ENCODE results near the gene WDFY2.

The WDFY2 gene

GRCh38 chr13:51803422-51804294, 219.4 kb downstream of the WDFY2 start, which contains the start of gene DHRS12:
Gene DHRS12 (minus strand): TSS chr13:51804163. CDS start chr13:51799659, 4,504 bp downstream.
- DNase-seq: peak; percentile 76 to 81

DNA sequence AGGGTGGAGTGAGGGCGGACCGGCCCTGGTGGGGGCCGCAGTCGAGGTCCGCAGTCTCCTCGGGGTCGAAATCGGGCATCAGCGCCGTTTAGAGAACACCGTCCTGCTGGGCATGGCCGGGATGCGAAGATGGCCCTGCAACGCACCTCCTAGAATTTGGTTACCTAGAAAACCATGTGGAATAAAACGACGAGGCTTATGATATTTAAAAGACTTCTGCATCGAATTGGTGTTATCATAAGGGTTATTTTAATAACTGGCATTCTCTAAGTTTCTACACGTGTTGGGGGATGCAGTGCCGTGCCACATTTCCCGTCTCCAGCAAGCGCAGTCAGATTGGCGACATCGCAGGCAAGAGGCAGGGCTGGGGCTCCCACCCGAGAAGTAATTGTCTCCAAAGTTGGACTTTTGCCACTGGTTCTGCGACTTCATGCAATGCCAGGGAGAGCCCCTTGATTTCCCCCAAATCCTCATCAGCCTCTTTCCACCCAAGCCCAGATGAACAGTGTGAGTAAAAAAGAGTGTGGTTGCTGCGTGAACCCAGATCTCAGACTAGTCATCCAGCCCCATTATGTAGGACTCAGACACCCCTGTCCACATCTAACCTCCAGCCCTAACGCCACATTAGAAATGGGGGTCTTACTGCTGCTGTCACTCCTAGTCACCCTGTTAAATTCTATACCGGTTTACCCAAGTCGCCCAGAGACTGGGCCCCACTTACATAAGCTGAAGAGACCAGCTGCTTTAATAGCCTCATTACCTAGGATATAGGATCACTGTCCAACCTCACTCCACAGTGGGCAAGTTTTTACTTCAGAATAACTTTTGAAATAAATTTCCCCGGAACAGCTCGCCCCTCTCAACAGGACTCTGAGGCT, 220.3 kb downstream of the WDFY2 start:
- no peak for DNase-seq

GRCh38 chr13:51805313-51805712, 221.1 kb downstream of the WDFY2 start:
- DNase-seq: no peak

- no peak for DNase-seq
These were observed 221.7 kb downstream of the WDFY2 start for GRCh38 chr13:51805925-51806324.

- DNase-seq: no peak
These were observed 222.3 kb downstream of the WDFY2 start for GRCh38 chr13:51806566-51806965.

- no peak for DNase-seq
These were observed 222.8 kb downstream of the WDFY2 start for GRCh38 chr13:51807041-51807440.

GRCh38 chr13:51808811-51809210, 224.5 kb downstream of the WDFY2 start:
- no peak for DNase-seq

GRCh38 chr13:51811046-51811445, 226.8 kb downstream of the WDFY2 start:
- DNase-seq: peak; percentile 63 to 64

DNA sequence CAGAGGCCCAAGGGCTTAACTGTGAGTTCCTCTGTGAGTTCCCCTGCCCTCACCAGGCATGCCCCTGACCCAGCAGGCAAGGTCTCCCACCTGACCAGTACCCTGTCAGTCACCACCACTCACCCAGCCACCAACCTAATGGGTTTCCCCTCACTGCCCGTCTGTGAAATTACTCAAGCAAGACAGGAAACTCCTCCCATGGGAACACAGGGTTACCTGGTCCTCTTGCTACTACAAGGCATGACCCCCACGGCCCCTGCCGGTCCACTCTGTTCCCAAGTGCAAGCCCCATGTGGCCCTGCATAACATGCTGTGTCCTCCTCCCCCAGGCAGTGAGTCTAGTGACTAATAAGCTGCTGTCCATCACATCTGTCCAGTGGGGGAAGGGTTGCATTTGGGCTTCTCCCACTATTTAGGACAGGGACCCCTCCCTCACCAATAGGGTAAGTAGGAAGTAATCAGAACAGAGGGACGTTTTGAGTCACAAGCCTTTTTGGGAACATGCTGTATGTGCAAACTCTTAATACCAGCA, 227.7 kb downstream of the WDFY2 start:
- DNase-seq: no peak

GRCh38 chr13:51814071-51814470, 229.8 kb downstream of the WDFY2 start:
- no peak for DNase-seq

GRCh38 chr13:51814825-51815650, 230.8 kb downstream of the WDFY2 start:
- DNase-seq: peak; percentile 41 to 67

- DNase-seq: no peak
These were observed 231.6 kb downstream of the WDFY2 start for GRCh38 chr13:51815848-51816247.

DNA sequence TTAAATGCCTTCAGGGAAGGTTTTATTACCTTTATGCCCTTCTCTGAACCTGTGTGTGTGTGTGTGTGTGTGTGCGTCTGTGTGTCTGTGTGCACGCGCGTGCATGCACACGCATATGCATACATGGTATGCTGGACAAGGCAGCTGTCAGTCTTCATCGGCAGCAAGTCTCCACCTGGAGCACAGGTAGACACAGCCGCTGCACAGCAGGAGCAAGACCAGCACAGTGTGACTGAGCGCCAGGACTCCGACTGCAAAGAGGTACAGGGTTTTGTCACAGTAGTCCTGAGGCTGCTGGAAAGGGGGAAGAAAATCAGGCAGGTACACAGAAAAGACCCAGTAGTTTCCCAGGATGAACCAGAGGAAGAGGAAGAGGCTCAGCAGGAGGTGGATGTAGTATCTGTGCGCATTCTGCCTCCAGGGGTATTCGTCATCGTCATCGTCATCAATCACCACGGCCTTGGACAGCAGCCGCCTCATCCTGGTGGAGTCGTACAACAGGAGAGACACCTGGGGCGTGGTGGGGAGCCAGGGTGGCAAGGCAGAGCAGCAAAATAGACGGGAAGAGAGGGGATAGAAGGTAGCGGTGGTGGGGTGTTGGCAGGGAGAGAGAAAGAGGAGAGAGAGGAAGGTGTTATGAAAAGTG, 232.5 kb downstream of the WDFY2 start:
- no peak for DNase-seq
